K562 (cell line): ENCODE measurements around the gene TKT. TPM values are rescaled to one million over a fixed set of nuclear protein-coding genes. Genes with fewer than 3 reads are reported as not detected.

Experiments used
- DPF2 ChIP-seq: fragments of 450-650 bp; IDR thresholded peaks from 2 replicates; pipeline ENCODE4 v1.6.1; 2016
- HBP1 ChIP-seq: fragments of 450-650 bp; formaldehyde crosslinking; IDR thresholded peaks from 2 replicates; pipeline ENCODE4 v1.4.0; 2022; ENCODE audit warnings: missing genetic modification characterization
- JUNB ChIP-seq: fragments of 450-650 bp; formaldehyde crosslinking; conservative IDR thresholded peaks from 2 replicates; pipeline ENCODE4 v1.4.0; 2020; ENCODE audit warnings: mild to moderate bottlenecking
- KLF16 ChIP-seq: IDR thresholded peaks from 2 replicates; pipeline ENCODE4 v1.6.1; 2016; ENCODE audit warnings: antibody characterized with exemption
- NBN ChIP-seq: fragments of 450-650 bp; IDR thresholded peaks from 2 replicates; pipeline ENCODE4 v1.6.1; 2016; ENCODE audit warnings: low read depth, mild to moderate bottlenecking
- NR2C2 ChIP-seq, 2 experiments: fragments of 200-800 bp in 1 of 2; sonication (Bioruptor generic) in 1 of 2; sonication (generic) in 1 of 2; formaldehyde crosslinking in 1 of 2; IDR thresholded peaks; 2 replicates each; pipeline versions ENCODE4 v1.6.1 to v1.8.0; 2016 to 2022; ENCODE audit warnings: mild to moderate bottlenecking in 1 of 2, missing compliant biosample characterization in 1 of 2, missing genetic modification characterization in 1 of 2, missing genetic modification reagents in 1 of 2
- POLR3A ChIP-seq: IDR thresholded peaks from 2 replicates; pipeline ENCODE4 v1.6.1; 2011; ENCODE audit warnings: borderline replicate concordance, mild to moderate bottlenecking, moderate library complexity; ENCODE audit not compliant: insufficient read length, insufficient read depth; ENCODE audit errors: extremely low read depth
- RBM39 ChIP-seq: fragments of 200-400 bp; formaldehyde crosslinking; optimal IDR thresholded peaks from 2 replicates; pipeline ENCODE3; 2018; ENCODE audit warnings: low read depth, low read length
- SIRT6 ChIP-seq: IDR thresholded peaks from one replicate; pipeline ENCODE4 v1.6.1; 2012; ENCODE audit warnings: low read depth, mild to moderate bottlenecking, control low read depth, inconsistent platforms, low read length, moderate library complexity
- SMARCE1 ChIP-seq: fragments of 450-650 bp; IDR thresholded peaks from 2 replicates; pipeline ENCODE4 v1.7.1; 2016; ENCODE audit warnings: mild to moderate bottlenecking
- TEAD4 ChIP-seq, 2 experiments: sonication (generic) in 1 of 2; formaldehyde crosslinking in 1 of 2; IDR thresholded peaks; 2 replicates each; pipeline versions ENCODE4 v1.6.1 to v1.8.0; 2012 to 2022; ENCODE audit warnings: borderline replicate concordance in 1 of 2, inconsistent platforms in 1 of 2, low read length in 1 of 2, mild to moderate bottlenecking in 1 of 2, missing genetic modification reagents in 1 of 2
- U2AF2 ChIP-seq: fragments of 200-400 bp; formaldehyde crosslinking; optimal IDR thresholded peaks from 2 replicates; pipeline ENCODE3; 2017; ENCODE audit warnings: low read depth, mild to moderate bottlenecking, low read length
- ZBTB11 ChIP-seq, 3 experiments: fragments of 200-800 bp in 1 of 3; fragments of 250-450 bp in 1 of 3; fragments of 450-650 bp in 1 of 3; sonication (Bioruptor Pico) in 1 of 3; sonication (Bioruptor generic) in 1 of 3; formaldehyde crosslinking in 1 of 3; IDR thresholded peaks; 2 replicates each; pipeline versions ENCODE4 v1.6.1 to v1.8.0; 2016 to 2022; ENCODE audit warnings: mild to moderate bottlenecking in 2 of 3, missing genetic modification characterization in 2 of 3, missing compliant biosample characterization in 1 of 3, moderate library complexity in 1 of 3
- ZC3H4 ChIP-seq: sonication (generic); formaldehyde crosslinking; IDR thresholded peaks from 2 replicates; pipeline ENCODE4 v1.9.0; 2021; ENCODE audit warnings: missing genetic modification reagents, borderline replicate concordance
- ZNF639 ChIP-seq, 2 experiments: fragments of 200-800 bp in 1 of 2; sonication (Bioruptor generic) in 1 of 2; sonication (generic) in 1 of 2; formaldehyde crosslinking in 1 of 2; IDR thresholded peaks in 1 of 2; conservative IDR thresholded peaks in 1 of 2; 2 replicates each; pipeline versions ENCODE4 v1.5.0 to v1.6.1; 2016 to 2020; ENCODE audit warnings: missing compliant biosample characterization in 1 of 2, missing genetic modification characterization in 1 of 2, missing genetic modification reagents in 1 of 2
- polyA plus RNA-seq, 8 experiments: library from polyadenylated mRNA; depleted of rRNA in 4 of 8; stranded (reverse) in 5 of 8; unstranded in 3 of 8; fragments of >200 nt; fragmentation: Nextera tagmentation in 2 of 8; fragmentation: Illumina TruSeq in 1 of 8; extraction: Ambion mirVana in 2 of 8; extraction: Trizol in 1 of 8; gene quantifications; 2 replicates each; pipeline versions ENCODE4 v1.2.1 to v1.2.3, GENCODE V29; 2011 to 2014; ENCODE audit warnings: inconsistent platforms in 1 of 8, missing spikeins in 1 of 8
- total RNA-seq, 7 experiments: library from RNA; depleted of rRNA in 6 of 7; stranded (reverse); fragments of >200 nt in 6 of 7; fragmentation: Illumina TruSeq in 2 of 7; extraction: Trizol in 2 of 7; gene quantifications; 2 replicates each; pipeline versions ENCODE4 v1.2.1 to v1.2.3, GENCODE V29; 2011 to 2021; ENCODE audit warnings: low replicate concordance in 1 of 7

Gene TKT
- total and polyA plus RNA-seq, 9 of the 15 experiments (the other 6 are each of a cell fraction or from before 2014, with no cell fraction given): 58.1 to 401 (median 187) TPM

- TF ChIP-seq TEAD4 (IDR thresholded peaks at IDR 0.05; ENCODE audit: low read length) (no peak), TEAD4 (CRISPR knock-in tag; IDR thresholded peaks at IDR 0.05; ENCODE audit: borderline replicate concordance) (no peak), NBN (peak; percentile 56; the same call in 1 of the 2 replicates), SIRT6 (no peak), HBP1 (CRISPR knock-in tag) (no peak), KLF16 (no peak), ZC3H4 (CRISPR knock-in tag) (no peak), ZBTB11 (CRISPR knock-in tag; IDR thresholded peaks at IDR 0.05) (peak in 1 of 3 experiments; percentile 56; a peak in 1 of 6 replicates), ZNF639 (CRISPR knock-in tag; conservative IDR thresholded peaks at IDR 0.05 in 1 of 2, IDR thresholded peaks at IDR 0.05 in 1 of 2) (no peak; a peak in 1 of 4 replicates), RBM39 (no peak), JUNB (CRISPR knock-in tag) (no peak), U2AF2 (no peak), NR2C2 (CRISPR knock-in tag; IDR thresholded peaks at IDR 0.05) (no peak; the same call in 1 of the 2 replicates), NR2C2 (tag; IDR thresholded peaks at IDR 0.05) (no peak), POLR3A (no peak), SMARCE1 (0 out of 2 replicates have a peak, but pooled peaks have one; percentile 23), DPF2 (peak; percentile 67)
These were observed at the start of gene TKT (continued) for GRCh38 chr3:53255775-53256703.
